NCI-H446 (cell line): Measurements from ENCODE around the gene GPC3.

Experiments used
- DNase-seq, 2 experiments: peaks; one replicate each; lab custom pipeline; 2025; lab: John Stamatoyannopoulos, UW

The GPC3 gene

DNA sequence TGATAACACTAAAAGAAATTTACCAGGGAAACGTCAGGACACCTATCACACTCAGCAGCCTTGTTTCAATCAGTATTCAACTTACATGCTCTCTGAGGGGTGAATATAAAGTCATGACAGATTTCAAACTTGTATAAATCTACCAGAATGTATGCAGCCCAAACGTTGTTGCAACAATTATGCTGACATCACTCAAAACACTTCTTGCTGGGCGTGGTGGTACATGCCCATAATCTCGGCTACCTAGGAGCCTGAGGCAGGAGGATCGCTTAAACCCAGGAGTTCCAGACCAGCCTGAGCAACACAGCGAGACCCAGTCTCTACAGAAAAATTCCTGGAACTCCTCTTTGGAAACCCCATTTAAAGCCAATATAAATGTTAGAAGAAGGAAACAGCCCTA is 303.5 kb downstream of the GPC3 start:
- no peak for DNase-seq

GRCh38 chrX:133681421-133681820 is 304.0 kb downstream of the GPC3 start:
- no peak for DNase-seq

DNA sequence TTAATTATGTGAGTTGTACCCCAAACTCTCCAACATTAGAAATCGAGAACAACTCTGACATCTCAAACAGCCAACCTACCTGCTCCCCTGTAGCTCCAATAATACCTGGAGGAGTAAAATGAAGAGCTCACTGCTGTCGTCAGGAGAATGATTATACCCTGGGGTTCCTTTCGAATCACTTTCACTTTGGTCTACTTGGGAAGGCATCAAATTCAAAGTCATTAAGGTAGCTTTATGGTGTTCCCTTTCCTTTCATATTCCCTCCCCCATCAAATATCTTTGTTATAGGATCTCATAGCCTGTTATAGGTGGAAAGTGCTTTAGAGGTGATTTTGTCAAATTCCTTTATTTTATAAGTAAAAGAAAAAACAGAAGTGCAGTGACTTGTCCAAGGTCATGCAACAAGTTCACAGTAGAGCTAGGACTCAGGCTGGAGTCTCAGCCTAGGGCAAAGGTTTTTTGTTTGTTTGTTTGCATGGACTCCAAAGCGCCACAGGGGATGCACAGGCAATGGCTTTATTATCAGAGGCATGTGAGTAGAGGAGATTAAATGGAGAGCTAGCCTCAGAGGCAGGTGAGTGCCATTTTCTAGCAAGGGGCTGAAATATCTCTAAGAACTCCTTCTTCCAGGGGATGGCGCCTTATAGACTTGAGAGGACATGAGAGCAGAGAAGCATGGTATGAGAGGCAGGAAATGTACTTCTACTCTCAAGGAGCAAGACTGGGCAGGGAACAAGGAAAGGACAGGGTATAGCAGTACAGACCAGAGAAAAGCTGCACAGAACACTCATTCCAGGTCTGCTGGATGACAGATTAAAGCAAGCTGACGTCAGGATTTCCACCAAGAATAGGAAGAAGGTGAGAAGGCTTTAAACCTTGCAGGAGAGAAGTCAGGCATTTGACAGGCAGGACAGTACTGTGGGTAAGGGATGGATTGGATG is 308.0 kb downstream of the GPC3 start:
- no peak for DNase-seq

DNA sequence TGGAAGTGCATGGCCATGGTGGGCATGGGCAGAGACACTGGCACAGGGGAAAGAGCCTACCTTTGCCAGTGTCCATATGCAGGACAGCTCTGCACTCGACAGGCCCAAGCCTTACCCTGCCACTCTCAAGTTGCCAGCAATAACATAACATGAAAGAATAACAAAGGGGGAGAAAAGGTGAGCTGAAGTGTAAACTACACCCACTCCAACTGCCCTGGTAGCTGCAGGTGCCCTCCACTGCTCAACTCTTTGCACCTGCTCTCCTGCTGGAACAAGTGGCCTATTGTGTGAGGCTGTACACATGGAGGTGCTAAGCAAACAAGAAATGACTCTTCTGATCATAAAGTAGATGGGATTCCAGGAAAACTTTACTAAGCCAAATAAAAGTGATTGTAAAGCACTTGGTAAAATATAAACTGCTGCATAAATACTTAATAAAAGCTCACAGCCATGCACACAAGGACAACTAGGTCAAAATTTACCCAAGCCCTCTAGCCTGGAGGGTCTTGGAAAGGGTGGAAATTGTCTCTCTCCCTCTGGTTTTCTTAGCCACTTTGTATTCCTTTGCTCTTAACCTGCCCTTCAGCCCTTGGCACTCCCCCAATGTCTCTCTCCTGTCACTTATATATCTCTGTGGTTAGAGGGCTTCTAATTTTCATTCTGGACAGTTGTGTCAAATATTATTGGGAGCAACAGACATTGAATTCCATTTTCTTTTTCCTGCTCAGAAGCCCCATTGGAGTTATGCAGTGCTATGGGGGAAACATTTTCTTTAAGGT is 308.9 kb downstream of the GPC3 start:
- no peak for DNase-seq

- no peak for DNase-seq
Measured at GRCh38 chrX:133674726-133675470, 310.5 kb downstream of the GPC3 start.

- DNase-seq = peak in 1 of 2 experiments; percentile 54
Measured at GRCh38 chrX:133670383-133670782, 315.0 kb downstream of the GPC3 start.

DNA sequence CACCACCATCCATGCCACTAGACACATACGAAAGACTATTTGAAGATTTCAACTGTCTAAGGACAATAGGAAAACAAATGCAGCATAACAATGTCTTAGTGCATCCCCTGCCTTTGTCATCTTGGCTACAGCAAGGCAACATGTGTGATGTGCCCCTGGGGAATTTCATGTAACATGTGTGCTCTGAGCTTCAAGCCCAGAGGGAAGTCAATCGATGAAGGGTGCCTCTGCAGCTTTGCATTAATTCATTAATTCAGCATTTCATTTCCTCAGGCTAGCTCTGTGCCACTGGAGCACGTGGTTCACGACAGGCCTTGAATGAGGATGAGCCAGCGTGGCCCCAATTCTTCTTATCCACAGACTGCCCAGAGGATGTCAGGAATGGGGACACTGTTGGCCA is 316.2 kb downstream of the GPC3 start:
- no peak for DNase-seq

DNA sequence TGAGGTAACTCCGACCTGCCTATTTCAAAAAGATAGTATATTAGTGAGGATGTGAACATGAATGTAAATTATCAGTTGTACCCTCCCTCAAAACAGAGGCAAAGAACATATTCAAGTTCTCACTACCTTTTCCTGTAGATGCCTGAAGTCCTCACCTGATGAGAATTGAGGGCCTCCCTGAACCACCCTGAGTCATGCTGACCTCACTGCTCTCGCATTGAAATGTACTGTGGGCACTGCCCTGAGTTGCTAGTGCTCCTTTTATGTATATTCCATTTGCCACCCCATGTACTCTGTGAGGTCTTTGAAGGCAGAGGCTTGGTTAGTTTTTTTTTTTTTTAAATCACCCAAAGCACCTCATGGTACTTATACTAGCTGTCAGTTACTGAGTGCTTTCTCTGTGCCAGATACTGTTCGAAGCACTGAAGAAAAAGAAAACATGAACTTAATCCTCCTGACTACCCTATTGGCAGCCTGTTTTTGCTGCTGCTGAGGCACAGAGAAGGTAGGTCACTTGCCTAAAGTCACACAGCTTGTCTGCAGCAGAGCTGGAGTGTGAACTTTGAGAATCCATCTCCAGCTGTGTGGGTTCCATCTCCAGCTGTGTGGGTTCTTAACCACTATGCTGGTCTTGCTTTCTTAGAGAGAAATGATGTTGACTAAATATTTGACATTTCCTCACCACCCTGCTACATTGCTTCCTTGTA is 317.0 kb downstream of the GPC3 start:
- DNase-seq = no peak

GRCh38 chrX:133666256-133666655 is 319.1 kb downstream of the GPC3 start:
- no peak for DNase-seq

DNA sequence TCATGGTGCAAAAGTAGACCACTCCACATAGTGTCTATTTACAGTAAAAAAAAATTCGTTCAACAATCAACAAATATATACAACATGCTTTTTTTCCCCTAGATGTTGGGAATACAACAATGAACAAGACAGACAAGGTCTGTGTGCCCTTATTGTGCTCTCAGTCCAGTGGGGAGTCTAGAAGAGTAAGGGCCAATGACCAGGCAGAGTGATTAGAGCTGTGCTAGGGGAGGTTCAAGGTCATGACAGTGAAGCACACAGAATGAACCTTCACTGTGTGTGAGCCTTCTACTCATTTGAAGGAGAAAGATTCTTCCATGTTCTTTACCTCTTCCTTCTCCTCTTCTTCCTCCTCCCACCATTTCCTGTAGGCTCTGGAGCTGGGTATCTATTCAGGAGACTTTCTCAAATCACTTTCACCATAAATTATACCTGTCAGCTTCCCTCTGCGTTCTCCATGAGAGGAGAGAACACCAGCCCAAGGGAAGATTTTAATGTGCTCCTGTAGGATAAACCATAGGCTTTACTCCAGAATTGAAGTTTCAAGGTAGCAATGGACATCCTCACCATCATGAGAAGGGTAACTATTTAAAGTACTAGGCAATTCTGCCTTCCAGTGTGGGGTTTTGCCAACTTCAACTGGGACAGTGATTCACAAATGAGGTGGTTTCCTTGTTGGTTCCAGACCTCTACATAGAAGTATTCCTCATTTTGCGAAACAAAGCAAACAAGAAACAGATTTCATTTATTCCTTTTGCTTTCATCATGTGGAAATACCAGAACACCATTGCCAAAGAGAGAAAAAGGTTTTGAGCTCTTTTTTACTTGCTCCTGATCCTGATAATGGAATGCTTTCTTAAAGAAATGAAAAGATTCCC is 323.2 kb downstream of the GPC3 start:
- no peak for DNase-seq

GRCh38 chrX:133660281-133660680 is 325.1 kb downstream of the GPC3 start:
- no peak for DNase-seq

DNA sequence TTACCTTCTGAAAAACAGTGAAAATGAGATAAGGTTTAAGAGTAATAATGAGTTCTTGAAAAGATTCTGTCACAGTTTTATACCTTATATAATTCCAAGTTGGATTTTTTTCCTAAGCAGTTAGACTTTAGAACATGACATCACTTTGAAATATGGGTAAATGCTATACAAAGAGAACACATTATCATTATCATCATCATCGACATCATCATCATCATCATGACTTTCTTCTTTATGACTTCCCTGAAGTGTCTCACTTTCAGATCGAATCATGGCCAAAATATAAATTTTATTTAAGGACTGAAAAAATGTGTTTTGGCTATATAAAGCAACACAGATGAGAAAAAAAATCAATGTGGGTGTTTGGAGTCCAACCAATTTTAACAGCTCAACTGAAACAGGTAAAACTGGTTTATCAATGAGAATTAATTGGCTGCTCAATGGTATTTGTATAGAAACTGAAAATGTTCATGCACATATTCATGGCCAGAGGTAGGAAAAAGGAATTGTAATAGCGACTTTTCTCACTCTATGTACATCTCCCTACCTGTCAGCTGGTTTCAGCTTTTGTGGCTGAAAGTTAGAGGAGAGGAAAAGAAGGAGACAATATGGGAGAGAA is 327.0 kb downstream of the GPC3 start:
- DNase-seq = no peak

DNA sequence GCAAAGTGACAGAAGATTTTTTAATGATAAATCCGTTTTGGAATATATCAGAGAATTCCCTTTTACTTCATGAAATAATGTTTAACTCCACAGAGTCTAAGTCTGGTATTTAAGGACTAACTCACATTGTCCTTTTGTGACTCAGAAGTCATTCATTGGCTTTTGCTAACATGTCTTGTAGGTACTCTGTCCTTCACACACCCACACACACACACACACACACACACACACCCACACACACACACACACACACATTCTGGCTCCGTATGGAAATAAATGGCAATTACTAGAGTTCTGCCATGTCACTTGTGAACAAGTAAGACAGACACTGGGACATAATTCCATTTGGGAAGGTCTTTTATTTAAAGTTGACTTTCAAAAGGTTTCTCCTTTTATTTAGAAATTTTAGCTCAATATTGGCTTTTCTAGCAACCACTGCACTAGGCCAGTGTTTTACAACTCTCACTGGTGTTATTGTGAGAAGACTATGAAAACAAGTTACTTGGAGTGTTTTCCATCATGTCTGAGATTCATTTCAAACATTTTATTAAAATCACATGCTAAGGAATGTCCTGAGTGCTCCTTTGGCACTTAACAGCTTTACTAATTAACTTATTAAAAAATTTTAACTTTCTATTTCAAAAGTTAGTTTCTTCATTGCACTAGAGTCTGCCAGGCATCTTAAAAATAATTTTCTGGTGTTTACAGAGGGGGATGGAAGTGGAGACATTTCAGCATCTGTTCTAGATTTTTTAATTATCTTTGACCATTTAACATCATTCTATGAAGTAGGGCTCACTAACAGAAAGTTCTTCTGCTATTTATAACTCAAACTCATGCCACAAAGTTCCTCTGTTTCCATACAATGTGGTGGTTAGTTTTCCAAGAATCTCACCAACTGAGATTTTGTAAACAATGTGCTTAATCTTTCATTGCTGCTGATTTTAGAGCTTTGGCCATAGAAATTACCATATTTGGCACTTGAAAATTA is 329.8 kb downstream of the GPC3 start:
- no peak for DNase-seq

GRCh38 chrX:133654811-133655210 is 330.6 kb downstream of the GPC3 start:
- DNase-seq = no peak

GRCh38 chrX:133653358-133653757 is 332.0 kb downstream of the GPC3 start:
- no peak for DNase-seq

- DNase-seq = no peak
Measured at GRCh38 chrX:133652185-133652584, 333.2 kb downstream of the GPC3 start.

DNA sequence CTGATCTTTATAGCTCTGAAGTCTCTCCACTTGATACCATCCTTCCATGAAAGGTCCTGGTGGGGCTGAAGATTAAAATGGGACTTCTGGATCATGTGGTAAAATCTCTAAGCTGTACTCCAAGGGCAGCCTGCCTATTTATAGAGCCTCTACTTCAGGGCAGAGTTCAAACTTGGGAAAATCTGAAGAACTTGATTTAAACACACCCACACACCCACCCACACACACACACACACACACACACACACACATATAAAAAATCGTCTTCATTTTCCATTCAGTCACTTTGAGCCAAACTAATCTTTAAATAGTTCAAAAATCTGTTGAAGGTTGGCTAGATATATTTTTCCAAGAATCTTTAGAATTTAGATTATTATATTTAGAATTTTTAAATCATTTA is 335.2 kb downstream of the GPC3 start:
- no peak for DNase-seq

GRCh38 chrX:133649651-133650050 is 335.7 kb downstream of the GPC3 start:
- DNase-seq = no peak

GRCh38 chrX:133648594-133648993 is 336.8 kb downstream of the GPC3 start:
- no peak for DNase-seq
